K562 (cell line): ENCODE data around the gene CCDC85B. TPM values are rescaled to one million over a fixed set of nuclear protein-coding genes. Genes with fewer than 3 reads are reported as not detected.

Experiments used
- CTCF ChIP-seq, 3 experiments: IDR thresholded peaks in 2 of 3; conservative IDR thresholded peaks in 1 of 3; 2 replicates each; pipeline ENCODE4 v1.5.1; 2011 to 2012; ENCODE audit warnings: low read length in 3 of 3, mild to moderate bottlenecking in 3 of 3, control low read depth in 2 of 3, improper control_type of control experiment in 1 of 3, inconsistent platforms in 1 of 3, low read depth in 1 of 3, mixed read lengths in 1 of 3, moderate library complexity in 1 of 3; ENCODE audit not compliant: insufficient read depth in 2 of 3
- MAX ChIP-seq: sonication (generic); formaldehyde crosslinking; IDR thresholded peaks from 2 replicates; pipeline ENCODE4 v1.9.0; 2022; ENCODE audit warnings: mild to moderate bottlenecking, missing genetic modification reagents
- SUPT5H ChIP-seq: fragments of 450-650 bp; IDR thresholded peaks from 2 replicates; pipeline ENCODE4 v1.6.1; 2016
- TEAD1 ChIP-seq, 2 experiments: fragments of 450-650 bp in 1 of 2; sonication (generic) in 1 of 2; formaldehyde crosslinking; IDR thresholded peaks; 2 replicates each; pipeline versions ENCODE4 v1.4.0 to v1.8.0; 2020 to 2022; ENCODE audit warnings: mild to moderate bottlenecking in 2 of 2, missing genetic modification reagents in 1 of 2
- THRB ChIP-seq: fragments of 450-650 bp; formaldehyde crosslinking; conservative IDR thresholded peaks from 2 replicates; pipeline ENCODE4 v1.4.0; 2022; ENCODE audit warnings: mild to moderate bottlenecking, missing genetic modification characterization
- ZBTB2 ChIP-seq: fragments of 450-650 bp; IDR thresholded peaks from 2 replicates; pipeline ENCODE4 v1.6.1; 2016; ENCODE audit warnings: antibody characterized with exemption
- polyA plus RNA-seq, 8 experiments: library from polyadenylated mRNA; depleted of rRNA in 4 of 8; stranded (reverse) in 5 of 8; unstranded in 3 of 8; fragments of >200 nt; fragmentation: Nextera tagmentation in 2 of 8; fragmentation: Illumina TruSeq in 1 of 8; extraction: Ambion mirVana in 2 of 8; extraction: Trizol in 1 of 8; gene quantifications; 2 replicates each; pipeline versions ENCODE4 v1.2.1 to v1.2.3, GENCODE V29; 2011 to 2014; ENCODE audit warnings: inconsistent platforms in 1 of 8, missing spikeins in 1 of 8
- total RNA-seq, 7 experiments: library from RNA; depleted of rRNA in 6 of 7; stranded (reverse); fragments of >200 nt in 6 of 7; fragmentation: Illumina TruSeq in 2 of 7; extraction: Trizol in 2 of 7; gene quantifications; 2 replicates each; pipeline versions ENCODE4 v1.2.1 to v1.2.3, GENCODE V29; 2011 to 2021; ENCODE audit warnings: low replicate concordance in 1 of 7
- TF ChIP-seq, protein P1 (sequence below): fragments of 450-650 bp; formaldehyde crosslinking; IDR thresholded peaks from 2 replicates; pipeline ENCODE4 v1.4.0; 2022; ENCODE audit warnings: missing genetic modification characterization

CCDC85B gene
- total and polyA plus RNA-seq, 9 of the 15 experiments (the other 6 are each of a cell fraction or from before 2014, with no cell fraction given): 0.14 to 138 (median 6.2) TPM

DNA sequence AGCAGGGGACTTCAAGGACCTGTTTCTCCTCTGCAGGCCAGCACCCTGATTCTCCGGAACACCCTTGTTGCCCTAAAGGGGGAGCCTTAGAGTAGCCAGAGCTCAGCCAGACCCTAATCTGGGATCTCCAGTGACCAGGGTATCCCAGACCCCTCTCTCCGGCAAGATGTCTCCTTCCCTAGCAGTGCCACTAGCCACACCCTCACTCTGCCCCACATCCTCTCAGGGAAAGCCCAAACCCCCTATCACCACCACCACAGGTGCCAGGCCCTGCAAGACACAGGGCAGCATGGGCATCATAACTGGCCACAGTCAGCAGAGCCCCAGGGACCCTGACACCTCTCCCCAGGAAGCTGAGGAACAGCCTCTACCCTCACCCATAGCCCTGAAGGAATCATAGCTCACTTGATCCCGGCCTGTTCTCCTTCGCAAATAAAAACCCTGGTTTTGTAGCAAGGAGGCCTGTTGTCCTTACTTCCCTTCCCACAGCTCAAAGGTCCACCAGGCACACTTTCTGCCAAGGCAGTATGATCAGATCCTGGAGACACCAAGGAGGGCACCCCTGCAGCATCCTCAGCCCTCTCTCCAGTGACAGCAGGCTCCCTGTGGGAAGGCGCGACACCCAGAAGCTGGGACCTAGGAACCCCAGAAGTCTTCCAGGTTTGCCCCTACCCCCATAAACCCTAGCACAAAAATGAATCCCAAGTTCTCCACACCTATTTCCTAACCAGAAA lies 37.1 kb upstream of the CCDC85B start (continued):
- TF ChIP-seq CTCF (IDR thresholded peaks at IDR 0.05 in 2 of 3, conservative IDR thresholded peaks at IDR 0.05 in 1 of 3; ENCODE audit: insufficient read depth in 2 of 3, low read depth in 1 of 3, low read length in 3 of 3): peak; percentile 21 to 36 (median 31); a peak in 2 of 6 replicates
- TF ChIP-seq MAX (CRISPR knock-in tag): 0 out of 2 replicates have a peak, but pooled peaks have one; percentile 11
- 0 out of 4 replicates have a peak, but pooled peaks of 1 of the 2 experiments have one; percentile 43 for TF ChIP-seq TEAD1 (CRISPR knock-in tag; IDR thresholded peaks at IDR 0.05)
- TF ChIP-seq THRB (CRISPR knock-in tag): peak; percentile 92
- TF ChIP-seq, protein P1, sequence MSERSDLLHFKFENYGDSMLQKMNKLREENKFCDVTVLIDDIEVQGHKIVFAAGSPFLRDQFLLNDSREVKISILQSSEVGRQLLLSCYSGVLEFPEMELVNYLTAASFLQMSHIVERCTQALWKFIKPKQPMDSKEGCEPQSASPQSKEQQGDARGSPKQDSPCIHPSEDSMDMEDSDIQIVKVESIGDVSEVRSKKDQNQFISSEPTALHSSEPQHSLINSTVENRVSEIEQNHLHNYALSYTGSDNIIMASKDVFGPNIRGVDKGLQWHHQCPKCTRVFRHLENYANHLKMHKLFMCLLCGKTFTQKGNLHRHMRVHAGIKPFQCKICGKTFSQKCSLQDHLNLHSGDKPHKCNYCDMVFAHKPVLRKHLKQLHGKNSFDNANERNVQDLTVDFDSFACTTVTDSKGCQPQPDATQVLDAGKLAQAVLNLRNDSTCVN: peak; percentile 24; the same call in 1 of the 2 replicates
- peak; percentile 73 for TF ChIP-seq SUPT5H
- TF ChIP-seq ZBTB2: no peak
